Stimulated activated CD4-positive, alpha-beta T cell treated with anti-CD3 and anti-CD28 coated beads, TNF-alpha, amount 100 ng/mL, for 48 hours (primary cell): ENCODE data around the gene KCTD15.

Experiments used
- DNase-seq, 3 donors: peaks; one replicate each; pipeline ENCODE4 v3.0.0-alpha.2; 2020; ENCODE audit warnings: low read depth in 3 of 3

Gene KCTD15, protein sequence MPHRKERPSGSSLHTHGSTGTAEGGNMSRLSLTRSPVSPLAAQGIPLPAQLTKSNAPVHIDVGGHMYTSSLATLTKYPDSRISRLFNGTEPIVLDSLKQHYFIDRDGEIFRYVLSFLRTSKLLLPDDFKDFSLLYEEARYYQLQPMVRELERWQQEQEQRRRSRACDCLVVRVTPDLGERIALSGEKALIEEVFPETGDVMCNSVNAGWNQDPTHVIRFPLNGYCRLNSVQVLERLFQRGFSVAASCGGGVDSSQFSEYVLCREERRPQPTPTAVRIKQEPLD

DNA sequence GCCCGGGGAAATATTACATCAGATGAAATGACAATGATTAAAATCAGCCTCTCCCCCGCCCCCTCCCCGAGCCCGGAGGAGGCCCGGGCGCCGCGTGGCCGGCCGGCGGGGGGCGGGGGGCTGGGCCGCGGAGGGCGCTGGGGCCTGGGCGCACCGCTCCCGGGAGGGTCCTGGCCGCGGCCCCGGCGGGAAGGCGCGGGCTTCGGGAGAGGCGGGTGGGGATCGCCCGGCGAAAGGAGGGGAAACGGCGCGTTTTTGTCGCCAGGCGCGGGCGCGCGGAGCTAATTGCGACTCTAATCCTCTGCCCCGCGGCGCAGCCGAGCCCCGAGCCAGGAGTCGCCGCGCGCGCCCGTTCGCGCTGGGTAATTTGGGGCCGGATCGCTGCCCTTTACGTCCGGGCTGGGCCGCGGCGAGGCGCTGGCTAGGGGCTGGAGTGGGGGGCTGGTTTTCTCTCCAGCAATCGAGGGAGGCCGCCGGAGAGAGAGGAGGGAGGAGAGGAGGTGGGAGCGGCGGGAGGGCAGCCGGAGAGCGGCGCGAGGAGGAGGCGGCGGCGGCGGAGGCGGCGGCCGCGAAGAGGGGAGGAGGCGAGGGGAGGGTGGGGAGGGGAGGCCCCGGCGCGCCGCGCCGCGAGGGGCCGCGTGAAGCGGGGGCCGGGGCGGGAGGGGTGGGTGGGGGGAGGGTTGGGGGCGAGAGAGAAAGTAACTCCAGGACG is at the start of gene KCTD15:
Gene KCTD15, plus strand, starts transcription at position 707 of the 712 bp plus-strand sequence. CDS start 3,585 bp downstream, outside the sequence.
- peak in 1 of 3 donors; percentile 27 for DNase-seq

DNA sequence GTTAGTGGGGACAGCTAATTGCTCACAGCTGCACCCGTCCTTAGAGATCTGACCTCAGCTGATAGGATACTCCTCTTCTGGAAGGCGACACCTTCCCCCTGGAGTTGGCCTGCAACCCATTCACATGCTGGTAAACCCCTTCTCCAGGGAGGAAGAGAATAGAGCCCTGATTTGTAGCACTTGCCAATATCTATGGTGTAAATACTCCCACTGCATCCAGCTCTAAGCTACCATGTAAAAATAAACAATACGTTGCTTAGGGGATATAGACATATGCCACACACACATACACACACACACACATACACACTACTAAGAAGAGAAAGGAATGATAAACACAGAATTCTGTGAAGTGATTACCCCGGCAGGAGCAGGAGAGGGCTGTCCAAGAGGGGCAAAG is 49.4 kb upstream of the KCTD15 start:
- no peak for DNase-seq

DNA sequence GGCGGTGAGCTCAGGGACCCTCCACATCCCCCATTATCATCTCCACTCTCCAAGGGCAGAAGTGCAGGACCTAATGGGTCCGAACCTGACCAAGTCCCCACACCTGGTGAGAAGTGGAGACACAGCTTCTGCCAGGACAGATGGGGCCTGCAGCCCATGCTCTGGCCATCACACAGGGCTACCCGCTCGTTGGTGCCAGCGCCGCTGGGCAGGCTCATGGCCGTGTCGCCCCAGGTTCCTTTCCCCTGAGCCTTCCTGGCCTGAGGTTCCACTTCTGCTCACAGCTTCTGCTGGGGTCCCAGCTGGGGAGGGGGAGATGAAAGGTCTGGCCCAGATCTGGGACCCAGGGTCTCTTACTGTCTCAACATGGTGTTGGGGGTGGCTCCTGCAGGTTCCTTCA is 48.4 kb upstream of the KCTD15 start:
- no peak for DNase-seq

DNA sequence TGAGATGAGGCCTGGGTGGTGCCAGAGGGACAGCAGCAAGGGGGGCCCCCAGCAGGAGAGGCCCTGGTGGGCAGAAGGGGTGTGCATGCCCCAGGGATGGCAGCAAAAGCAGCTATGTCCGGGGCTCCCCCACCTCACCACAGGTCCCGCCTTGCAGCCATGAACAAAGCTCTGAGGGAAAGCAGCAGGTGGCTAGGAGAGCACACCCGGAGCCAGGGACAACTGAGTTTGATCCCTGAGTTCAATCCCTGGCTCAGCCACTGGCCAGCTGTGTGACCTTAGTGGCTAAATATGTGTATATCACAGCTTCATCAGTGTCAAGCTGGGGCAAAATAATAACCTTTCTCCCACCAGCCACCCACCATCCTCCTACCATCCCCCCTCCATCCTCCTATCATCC is 47.7 kb upstream of the KCTD15 start:
- DNase-seq, result no peak

DNA sequence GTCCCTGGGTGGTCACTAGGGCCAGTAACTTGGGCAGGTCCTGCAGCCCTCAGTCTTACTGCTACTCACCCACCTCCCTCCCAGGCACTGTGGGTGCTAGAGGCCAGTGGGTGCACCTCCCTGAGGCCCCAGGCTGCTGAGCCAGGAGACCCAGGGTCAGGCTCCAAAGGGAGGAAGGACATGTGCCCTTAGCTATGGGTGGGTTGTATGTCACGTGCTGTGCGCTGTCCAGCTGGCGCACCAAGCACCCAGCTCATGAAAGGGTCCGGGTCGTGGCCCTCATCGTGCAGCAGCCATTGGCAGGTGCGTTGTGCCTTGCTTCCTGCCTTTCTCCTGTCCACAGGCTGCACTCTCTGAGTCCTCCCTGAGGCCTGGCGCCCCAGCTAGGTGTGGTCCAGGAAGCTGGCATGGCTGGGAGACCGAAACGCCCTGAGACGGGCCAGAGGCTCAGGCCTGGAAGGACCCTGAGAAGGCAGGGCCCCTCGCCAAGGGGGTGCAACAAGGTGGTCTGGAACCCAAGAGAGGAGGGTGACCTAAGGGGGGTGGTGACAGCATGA is 47.0 kb upstream of the KCTD15 start:
- no peak for DNase-seq

DNA sequence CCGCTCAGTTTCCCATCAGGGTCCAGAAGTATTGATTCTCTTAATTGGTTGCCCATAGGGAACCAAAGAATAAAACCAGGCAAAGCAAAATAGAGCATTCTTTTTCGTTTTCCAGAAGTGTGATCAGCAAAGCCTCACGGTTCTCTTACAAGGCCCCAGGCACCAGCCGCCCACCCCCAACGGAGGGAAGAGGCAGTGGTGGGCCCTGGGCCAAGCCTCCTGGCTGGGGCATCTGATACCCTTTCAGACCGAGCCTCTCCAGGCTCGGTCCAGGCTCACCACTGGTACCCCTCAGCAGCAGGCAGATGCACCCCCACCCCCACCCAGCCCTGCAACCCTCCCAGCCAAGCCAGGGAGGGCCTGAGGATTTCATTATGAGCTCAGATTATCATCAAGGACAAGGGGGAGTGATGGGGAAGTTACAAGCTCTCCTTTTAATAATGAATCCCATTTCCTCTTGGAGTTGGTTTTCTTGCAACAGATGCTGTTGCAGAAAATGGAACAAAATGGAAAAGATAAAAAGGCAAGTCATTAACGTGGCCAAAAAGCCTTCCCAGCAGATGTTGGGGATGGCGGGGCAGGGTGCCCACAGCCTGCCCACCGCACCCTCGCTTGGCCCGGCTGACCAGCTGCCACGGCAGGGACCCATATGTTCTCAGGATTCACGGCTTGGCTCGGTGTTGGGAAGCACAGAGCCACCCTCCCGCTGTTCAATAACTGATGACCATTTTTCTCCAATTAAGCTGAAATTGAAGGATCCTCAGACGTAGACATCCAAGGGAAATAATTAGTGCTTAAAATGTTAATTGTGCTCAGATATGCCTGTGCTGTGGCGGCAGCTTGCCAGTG is 45.9 kb upstream of the KCTD15 start:
- DNase-seq, result no peak

DNA sequence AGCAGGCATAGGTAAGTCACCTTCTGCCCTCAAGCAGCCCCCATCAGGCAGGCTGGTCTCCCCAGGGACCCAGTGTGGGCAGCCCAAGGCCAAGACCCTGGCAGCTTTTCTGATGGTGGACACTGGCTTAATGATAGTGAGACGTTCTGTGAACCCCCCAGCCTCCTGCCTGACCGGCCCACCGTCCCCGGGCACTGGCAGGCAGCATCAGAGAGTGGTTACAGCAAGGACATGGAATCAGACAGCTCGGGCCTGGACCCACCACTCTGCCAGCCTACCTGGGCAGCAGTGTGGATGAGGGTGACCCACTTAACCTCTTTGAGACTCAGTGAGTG is 45.3 kb upstream of the KCTD15 start:
- DNase-seq, result no peak

DNA sequence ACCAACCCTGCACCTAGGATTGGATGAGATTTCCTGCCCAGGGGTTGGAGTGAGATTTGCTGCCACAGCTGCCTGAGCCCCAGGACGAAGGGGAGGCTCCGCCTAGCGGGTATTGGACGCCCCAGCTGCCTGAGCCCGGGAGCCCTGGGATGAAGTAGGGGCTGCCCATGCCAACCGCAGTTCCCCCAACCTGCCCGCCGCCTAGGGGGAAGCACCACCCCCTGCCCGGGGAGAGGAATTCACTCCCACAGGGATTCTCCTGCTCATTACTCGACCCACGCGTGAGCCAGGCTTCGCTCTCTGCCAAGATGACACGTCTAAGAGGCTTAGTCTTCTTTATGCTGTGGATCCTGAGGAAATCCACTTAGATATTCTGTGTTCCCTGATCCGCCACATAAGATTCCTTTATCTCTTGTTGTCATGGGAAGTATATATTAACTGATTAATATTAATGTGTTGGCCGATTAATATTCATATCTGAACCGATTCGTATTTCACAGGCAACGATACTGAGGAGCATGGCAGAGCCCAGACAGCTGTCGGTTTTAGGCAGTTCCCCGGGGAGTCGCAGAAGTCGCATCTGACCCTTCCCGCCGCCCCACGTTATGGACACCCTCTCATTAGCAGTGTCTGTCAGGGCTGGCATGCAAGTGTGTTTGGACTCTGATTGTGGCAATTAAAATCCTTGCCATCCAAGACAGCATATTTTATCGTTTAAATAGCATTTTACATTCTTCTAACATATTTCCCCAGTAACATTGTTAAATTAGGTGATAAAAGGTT is 44.5 kb upstream of the KCTD15 start:
- DNase-seq, result no peak

DNA sequence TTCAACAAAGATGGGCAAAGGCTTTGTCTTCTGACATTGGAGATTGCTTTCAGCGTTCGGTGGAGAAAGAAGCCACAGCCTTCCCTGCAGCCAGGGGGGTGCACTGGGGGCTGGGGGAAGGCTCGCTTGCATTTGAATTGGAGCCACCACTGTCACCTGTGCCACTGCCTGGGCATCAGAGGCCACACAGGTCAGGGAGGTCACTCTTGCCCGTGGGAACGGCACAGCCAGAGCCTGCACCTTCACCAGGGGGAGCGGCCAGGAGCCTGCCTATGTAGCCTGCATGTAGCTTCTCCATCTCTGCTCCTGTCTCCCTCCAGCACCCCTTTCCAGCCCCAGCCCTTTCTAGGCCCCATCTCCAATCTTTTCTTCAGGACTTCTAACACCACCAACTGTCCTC is 43.7 kb upstream of the KCTD15 start:
- no peak for DNase-seq

DNA sequence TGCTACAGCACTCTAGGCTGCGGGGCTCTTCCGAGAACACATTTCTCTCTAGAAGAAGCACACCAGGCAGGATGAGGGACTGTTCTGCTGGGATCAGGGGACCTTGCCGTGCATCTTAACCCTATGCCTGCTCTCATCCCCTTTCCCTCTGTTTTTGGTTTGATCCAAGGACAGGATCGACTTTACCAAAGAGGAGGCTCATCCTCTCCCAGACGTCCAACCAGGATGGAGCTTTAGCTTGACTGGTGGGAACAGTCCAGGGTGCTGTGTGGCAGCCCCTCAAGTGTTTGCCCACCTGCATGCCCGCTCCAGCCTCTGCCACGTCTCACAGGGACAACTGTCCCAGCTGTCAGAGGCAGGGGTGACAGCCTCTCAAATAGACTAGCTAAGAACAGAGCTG is 42.3 kb upstream of the KCTD15 start:
- DNase-seq, result no peak

DNA sequence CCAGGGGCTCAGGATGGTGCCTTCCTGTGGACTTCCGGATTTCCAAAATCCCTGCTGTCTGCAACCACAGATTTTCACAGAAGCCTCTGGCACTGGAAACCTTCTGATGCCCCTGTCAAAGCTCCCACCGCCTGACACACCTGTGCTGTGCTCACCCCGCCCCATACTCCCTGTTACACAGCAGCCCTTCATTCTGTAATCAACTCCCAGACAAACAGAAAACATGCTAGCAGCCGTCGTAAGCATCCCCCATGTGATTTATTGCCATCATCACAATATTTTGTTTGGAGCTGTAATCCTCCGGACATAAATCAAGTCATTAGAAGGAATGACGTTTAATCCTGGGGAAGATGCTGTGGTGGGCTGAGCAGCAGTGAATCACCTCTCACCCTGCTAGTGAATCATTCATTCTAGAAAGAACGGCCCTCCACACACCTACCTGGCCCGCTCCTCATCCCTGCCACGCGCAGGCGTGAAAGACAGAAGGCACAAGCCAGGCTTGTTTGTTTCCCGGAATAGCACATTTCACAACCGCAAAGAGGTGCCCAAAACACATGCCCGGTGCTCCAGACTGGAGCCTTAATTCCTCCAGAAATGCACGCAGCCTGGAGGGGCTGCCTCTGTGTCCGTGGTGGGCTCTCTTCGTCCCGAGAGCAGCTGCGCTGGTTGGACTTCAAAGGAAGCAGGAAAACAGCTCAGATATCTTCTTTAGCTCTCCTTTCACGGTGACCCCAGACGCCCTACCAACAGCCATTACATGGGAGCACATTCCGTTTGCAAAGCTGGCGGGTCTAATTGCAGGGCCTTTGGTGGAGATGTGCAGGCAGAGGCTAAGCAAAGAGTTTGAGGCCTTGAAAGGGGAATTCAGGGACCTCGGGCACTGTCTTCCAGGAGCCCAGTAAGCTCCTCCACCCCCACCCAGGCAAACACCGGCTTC is 41.3 kb upstream of the KCTD15 start:
- DNase-seq, result no peak

DNA sequence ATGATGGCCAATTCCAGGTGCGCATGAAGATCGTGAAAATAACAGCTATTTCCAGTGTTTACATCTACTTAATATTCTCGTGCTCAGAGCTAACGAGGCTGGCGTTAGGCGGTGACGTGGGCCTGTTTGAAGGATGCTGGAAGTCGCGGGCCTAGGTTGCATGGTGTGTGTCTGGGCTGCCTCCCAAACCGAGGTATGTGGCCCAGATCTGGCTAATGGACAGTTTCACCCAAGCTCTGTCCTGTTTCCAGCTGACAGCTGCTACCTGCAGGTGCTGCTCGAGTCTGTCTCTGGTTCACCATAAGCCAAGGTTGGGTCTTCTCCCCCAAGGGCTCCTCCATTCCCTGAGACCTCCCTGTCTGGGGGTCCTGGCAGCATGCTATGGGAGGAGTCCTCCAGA is 40.5 kb upstream of the KCTD15 start:
- no peak for DNase-seq

DNA sequence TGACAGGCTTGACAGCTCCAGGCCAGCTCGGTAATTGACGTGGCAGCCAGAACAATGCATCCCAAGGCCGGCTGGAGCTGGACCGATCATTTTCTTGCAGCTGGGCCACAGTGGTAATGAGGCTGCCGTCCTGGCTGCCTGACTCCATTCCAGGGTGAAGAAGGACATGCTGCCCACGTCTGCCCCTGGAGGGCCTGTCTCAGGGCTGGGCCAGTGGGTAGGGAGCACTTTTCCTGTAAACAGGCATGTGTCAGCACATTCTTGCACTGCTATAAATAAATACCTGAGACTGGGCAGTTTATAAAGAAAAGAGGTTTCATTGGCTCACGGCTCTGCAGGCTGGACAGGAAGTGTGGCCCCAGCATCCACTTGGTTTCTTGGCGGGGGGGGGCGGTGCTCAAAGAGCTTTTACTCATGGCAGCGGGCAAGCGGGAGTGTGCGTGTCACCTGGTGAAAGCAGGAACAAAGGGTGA is 38.1 kb upstream of the KCTD15 start:
- DNase-seq, result no peak

DNA sequence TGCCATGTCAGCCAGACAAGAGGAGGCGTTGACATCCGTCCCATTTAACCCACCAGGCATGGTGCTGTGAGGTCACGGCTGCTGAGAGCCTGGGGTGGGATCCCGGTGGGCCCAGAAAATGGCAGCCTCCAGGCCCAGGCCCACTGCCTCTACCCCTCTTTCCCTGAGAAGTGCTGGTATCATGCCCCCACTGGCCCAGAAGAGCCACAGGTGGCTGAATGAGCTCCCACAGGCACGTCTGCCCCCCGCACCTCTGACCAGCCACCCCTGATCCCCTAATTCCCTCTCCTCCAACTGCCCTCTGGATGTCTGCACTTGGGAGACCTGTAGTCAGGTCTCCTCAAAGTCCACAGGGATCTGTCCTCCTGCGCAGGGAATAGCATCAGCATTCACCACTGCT is 37.3 kb upstream of the KCTD15 start:
- no peak for DNase-seq

DNA sequence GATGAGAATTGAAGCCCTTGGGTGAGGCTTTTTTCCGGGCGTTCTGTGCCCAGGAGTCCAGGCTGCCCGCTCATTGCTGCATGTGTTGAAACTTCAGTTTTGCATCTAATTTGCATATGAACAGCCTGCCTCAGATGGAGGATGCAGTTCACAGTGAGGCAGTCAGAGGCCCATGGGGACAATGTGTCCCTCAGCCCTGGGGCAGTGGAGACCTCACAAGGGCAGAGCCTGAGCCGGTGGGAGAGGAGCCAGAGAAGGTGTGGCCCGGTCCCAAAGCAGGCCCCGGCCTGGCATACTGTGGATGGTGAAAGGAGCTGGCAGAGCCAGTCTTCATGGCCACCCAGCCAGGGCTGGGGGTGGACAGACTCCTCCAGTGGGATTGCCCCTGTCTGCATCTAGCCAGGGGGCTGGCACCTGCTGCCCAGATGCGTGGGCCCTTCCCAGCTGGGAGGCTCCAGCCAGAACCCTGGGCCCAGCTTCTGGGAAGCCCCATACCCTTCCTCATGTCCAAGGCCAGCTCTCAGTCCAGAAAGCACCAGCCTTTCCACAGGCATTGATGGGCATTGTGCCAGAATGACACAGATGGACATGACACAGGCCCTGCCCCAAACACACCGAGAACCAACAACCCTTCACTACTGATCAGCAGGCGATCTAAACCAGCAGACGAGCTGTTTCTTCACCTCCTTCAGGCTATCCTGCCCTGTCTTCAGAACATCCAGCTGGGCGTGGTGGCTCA is 32.9 kb upstream of the KCTD15 start:
- DNase-seq, result no peak

DNA sequence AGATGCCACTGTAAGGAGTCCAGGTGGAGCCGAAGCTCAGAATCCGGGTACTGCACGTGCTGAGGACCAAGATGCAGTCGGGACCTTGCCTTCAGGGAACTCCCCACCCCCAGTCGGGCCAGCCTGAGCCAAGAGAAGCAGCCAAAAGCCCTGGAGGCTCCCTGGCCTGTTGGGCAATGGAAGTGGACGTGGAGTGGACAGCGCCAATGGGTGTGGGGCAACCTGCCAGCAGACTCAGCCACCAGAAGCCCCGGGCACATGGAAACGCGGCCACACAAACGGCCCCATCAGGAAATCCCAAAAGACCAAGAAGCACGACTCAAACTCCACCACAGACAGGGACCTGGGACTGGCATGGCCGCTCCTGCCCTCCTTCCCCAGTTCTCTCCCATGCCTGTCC is 30.0 kb upstream of the KCTD15 start:
- no peak for DNase-seq

DNA sequence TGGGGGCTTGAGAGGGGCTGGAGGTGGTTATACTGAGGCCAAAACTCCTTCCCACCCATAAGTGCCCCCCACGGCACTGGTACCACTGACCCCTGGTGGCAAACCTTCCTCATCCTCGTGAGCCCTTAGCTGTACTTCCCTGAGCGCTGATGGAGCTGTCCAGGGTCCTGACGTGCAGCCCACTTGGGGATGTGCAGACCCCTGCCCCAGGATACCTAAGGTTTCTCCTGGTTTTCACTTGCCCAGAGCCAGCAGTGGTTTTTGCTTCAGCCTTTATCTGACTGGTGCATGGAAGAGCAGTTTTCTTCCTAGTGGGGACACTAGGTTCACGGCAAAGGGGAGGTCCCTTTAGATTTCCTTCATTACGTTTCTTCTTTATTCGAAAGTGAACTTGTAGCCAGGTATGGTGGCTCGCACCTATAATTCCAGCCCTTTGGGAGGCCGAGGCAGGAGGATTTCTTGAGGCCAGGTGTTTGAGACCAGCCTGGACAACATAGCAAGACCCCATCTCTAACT is 28.7 kb upstream of the KCTD15 start:
- DNase-seq, result peak in 1 of 3 donors; percentile 9

DNA sequence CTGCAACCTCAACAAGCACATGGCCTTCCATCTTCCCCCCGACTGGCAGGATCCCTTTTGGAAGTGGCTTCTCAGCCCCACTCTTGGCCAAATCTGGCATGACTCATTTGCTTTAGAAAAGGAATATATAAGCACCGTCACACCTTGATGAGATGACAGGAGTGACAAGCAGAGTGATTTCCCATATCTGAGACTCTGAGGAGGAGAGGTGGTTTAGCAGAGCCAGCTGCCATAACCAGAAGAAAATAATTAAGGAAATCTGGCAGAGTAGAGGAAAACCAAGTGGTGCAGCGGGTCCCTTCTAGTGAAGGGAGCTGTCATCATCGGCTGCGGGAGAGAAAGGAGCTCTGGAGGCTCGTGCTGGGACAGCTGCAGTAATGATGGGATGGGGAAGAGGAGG is 27.5 kb upstream of the KCTD15 start:
- no peak for DNase-seq

DNA sequence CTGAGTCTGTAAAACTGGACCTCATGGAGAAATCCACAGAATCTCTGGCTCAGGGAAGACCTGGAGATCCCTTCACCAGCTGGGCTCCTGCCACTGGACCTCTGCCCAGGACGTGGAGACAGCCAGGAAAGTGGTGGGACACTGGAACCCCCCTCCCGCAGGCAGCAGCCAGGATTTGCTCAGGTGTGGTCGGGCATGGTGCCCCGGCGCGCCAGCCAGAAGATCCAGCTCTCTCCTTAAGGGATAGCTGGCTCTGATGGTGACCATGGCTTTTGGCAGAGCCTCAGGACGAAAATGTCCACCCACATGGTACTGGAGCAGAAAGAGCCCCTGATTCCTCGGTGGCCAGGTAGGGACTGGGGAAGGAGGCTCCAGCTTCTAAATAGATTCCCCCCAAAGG is 26.6 kb upstream of the KCTD15 start:
- DNase-seq, result no peak
